ENCODE results near the gene VEGFA. TPM values are rescaled to one million over a fixed set of nuclear protein-coding genes. Genes with fewer than 3 reads are reported as not detected.

VEGFA gene
- total RNA-seq, 1 experiment from 2014 or later: 116 TPM

DNA sequence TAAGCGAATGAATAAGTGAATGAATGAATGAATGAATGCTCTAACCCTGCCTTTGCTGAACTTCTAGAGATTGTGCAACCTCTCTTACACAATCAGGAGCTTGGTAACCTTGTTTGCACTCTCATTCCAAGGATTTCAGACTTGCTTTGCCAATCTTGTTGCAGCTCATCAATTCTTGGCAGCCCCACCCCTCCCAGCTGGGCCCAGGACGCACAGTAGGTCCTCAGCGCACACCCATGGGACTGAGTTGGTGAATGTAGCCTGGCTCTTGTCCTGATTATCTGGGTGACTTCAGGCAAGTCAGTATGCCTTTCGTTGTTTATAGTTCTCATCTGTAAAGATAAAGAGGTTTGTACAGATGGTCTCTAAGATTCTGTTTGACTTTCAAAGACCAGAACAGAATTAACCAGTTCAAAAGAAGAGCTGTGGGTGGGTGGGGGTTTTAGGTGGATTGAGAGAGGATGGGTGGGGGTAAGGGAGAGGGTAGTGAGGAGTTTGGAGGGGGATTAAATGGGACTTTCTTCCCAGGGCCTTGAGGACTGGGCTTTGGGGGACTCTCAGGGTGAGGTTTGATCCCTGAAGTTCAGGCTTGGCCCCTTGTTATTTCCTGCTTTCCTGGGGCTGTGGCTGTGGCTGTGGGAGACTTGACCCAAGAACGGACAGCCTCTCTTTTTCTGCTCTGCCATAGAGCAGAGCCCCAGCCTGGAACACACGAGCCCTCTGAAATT, 33.2 kb downstream of the VEGFA start:
- TF ChIP-seq, protein P1, sequence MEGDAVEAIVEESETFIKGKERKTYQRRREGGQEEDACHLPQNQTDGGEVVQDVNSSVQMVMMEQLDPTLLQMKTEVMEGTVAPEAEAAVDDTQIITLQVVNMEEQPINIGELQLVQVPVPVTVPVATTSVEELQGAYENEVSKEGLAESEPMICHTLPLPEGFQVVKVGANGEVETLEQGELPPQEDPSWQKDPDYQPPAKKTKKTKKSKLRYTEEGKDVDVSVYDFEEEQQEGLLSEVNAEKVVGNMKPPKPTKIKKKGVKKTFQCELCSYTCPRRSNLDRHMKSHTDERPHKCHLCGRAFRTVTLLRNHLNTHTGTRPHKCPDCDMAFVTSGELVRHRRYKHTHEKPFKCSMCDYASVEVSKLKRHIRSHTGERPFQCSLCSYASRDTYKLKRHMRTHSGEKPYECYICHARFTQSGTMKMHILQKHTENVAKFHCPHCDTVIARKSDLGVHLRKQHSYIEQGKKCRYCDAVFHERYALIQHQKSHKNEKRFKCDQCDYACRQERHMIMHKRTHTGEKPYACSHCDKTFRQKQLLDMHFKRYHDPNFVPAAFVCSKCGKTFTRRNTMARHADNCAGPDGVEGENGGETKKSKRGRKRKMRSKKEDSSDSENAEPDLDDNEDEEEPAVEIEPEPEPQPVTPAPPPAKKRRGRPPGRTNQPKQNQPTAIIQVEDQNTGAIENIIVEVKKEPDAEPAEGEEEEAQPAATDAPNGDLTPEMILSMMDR (conservative IDR thresholded peaks at IDR 0.05; ENCODE audit: low read depth, low read length): no peak
- TF ChIP-seq EZH2 (IDR thresholded peaks at IDR 0.05; ENCODE audit: borderline replicate concordance, low read depth, low read length, poor library complexity, severe bottlenecking): no peak
- Histone ChIP-seq H3K4me1 (ENCODE audit: insufficient read depth, low read length, poor library complexity, severe bottlenecking) (no peaks in the 10 kb centered on the region), H3K4me3 (ENCODE audit: low read depth, low read length, poor library complexity, severe bottlenecking) (no peak overlapping the region), H3K27ac (ENCODE audit: low read depth, low read length, poor library complexity, severe bottlenecking) (no peak overlapping the region), H3K27me3 (replicated peaks; ENCODE audit: insufficient read depth, low read depth, low read length, poor library complexity) (no peaks in the 10 kb centered on the region), H3K9me3 (ENCODE audit: low read depth, low read length, poor library complexity, severe bottlenecking) (no peaks in the 10 kb centered on the region), H3K36me3 (ENCODE audit: insufficient read depth, low read length, poor library complexity, severe bottlenecking) (no peaks in the 10 kb centered on the region)
- intact Hi-C loops (cut with micrococcal nuclease; ENCODE audit: unreplicated experiment): no loop called here
- no TSS peak for BruUV-seq (replicated peaks)
- POLR2A ChIA-PET (ENCODE audit: low non-redundant PET): no interaction called here
- CTCF ChIA-PET: no interaction called here
- DNase-seq (ENCODE audit: low spot score): no peak

DNA sequence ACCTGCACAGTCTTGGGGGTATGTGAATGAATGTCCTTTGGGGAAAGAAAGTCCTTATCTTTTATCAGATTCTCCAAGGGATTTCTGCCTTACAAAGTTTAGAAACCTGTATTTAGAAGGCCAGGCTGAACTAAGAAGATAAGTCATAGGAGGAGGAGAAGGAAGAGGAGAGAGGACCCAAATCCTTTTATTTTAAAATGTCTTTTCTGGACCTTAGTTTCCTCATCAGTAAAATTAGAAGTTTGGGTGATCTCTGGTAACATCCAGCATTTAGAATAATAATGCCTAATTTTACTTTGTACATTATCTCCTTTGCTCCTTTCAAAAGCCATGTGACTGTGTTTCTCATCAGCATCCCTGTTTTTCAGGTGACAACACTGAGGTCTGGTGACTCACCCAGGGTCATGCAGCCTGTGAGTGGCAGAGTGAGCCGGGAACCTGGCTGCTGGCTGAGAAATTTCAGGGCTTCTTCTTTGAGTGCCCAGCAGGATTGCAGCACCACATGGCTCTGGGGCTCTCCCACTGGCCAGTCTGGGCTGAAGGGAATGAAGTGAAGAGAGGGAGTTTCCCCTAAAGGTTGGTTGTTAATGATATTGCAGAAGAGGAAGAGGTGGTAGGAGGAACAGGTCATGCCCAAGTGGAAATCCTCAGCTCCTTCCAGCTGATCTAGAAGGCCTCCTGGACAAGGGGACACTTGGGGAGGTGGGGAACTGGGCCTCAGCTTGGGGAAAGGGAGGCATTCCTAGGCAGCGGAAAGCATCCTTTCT, 34.0 kb downstream of the VEGFA start:
- Histone ChIP-seq H3K27ac (ENCODE audit: low read depth, low read length, poor library complexity, severe bottlenecking) (no peak overlapping the region), H3K27me3 (replicated peaks; ENCODE audit: insufficient read depth, low read depth, low read length, poor library complexity) (no peaks in the 10 kb centered on the region), H3K36me3 (ENCODE audit: insufficient read depth, low read length, poor library complexity, severe bottlenecking) (no peaks in the 10 kb centered on the region), H3K4me1 (ENCODE audit: insufficient read depth, low read length, poor library complexity, severe bottlenecking) (no peaks in the 10 kb centered on the region), H3K4me3 (ENCODE audit: low read depth, low read length, poor library complexity, severe bottlenecking) (no peak overlapping the region), H3K9me3 (ENCODE audit: low read depth, low read length, poor library complexity, severe bottlenecking) (no peaks in the 10 kb centered on the region)
- ChIA-PET POLR2A (ENCODE audit: low non-redundant PET) (no interaction called here), CTCF (no interaction called here)
- intact Hi-C loops (cut with micrococcal nuclease; ENCODE audit: unreplicated experiment): no loop called here
- no TSS peak for BruUV-seq (replicated peaks)
- no peak for TF ChIP-seq EZH2 (IDR thresholded peaks at IDR 0.05; ENCODE audit: borderline replicate concordance, low read depth, low read length, poor library complexity, severe bottlenecking)
- TF ChIP-seq, protein P1 (conservative IDR thresholded peaks at IDR 0.05; ENCODE audit: low read depth, low read length): no peak
- no peak for DNase-seq (ENCODE audit: low spot score)

- no TSS peak for BruUV-seq (replicated peaks)
- CTCF ChIA-PET: no interaction called here
- DNase-seq (ENCODE audit: low spot score): no peak
- no peaks in the 10 kb centered on the region for H3K4me1 ChIP-seq (ENCODE audit: insufficient read depth, low read length, poor library complexity, severe bottlenecking)
- H3K9me3 ChIP-seq (ENCODE audit: low read depth, low read length, poor library complexity, severe bottlenecking): no peaks in the 10 kb centered on the region
- TF ChIP-seq, protein P1 (conservative IDR thresholded peaks at IDR 0.05; ENCODE audit: low read depth, low read length): no peak
- TF ChIP-seq EZH2 (IDR thresholded peaks at IDR 0.05; ENCODE audit: borderline replicate concordance, low read depth, low read length, poor library complexity, severe bottlenecking): no peak
- POLR2A ChIA-PET (ENCODE audit: low non-redundant PET): no interaction called here
- no peak overlapping the region for H3K4me3 ChIP-seq (ENCODE audit: low read depth, low read length, poor library complexity, severe bottlenecking)
- intact Hi-C loops (cut with micrococcal nuclease; ENCODE audit: unreplicated experiment): no loop called here
- H3K36me3 ChIP-seq (ENCODE audit: insufficient read depth, low read length, poor library complexity, severe bottlenecking): no peaks in the 10 kb centered on the region
- H3K27ac ChIP-seq (ENCODE audit: low read depth, low read length, poor library complexity, severe bottlenecking): no peak overlapping the region
- no peaks in the 10 kb centered on the region for H3K27me3 ChIP-seq (replicated peaks; ENCODE audit: insufficient read depth, low read depth, low read length, poor library complexity)
Measured at GRCh38 chr6:43804550-43805223, 34.7 kb downstream of the VEGFA start.

Data from A673 (cell line).